H1 (cell line): ENCODE measurements around the gene SCYL1. TPM values are rescaled to one million over a fixed set of nuclear protein-coding genes. Genes with fewer than 3 reads are reported as not detected.

Experiments
- CTCF ChIA-PET: fragments of 300-600 bp; sonication (Branson Sonifier 250); formaldehyde crosslinking; loops from one replicate; lab custom pipeline; 2021; ENCODE audit not compliant: partially characterized antibody; lab: Charles Lee
- POLR2A ChIA-PET: fragments of 300-600 bp; sonication (Branson Sonifier 250); formaldehyde crosslinking; loops from one replicate; lab custom pipeline; 2021; ENCODE audit warnings: inconsistent platforms; ENCODE audit not compliant: partially characterized antibody; lab: Charles Lee
- DNase-seq, 2 experiments: peaks; one replicate each; pipeline versions ENCODE4 v3.0.0 to v3.0.0-alpha.2; 2010 to 2022; ENCODE audit warnings: low spot score in 2 of 2, low read depth in 1 of 2, mixed read lengths in 1 of 2
- FAIRE-seq: peaks from 2 replicates; lab custom pipeline; 2011; peaks lifted over from hg19 to GRCh38; lab: Jason Lieb, UNC
- H2AFZ ChIP-seq: 2 replicates; pipeline ENCODE4 v1.8.1; 2012; ENCODE audit warnings: low read length, inconsistent platforms
- H2AK5ac ChIP-seq: 2 replicates; pipeline ENCODE4 v1.6.1; 2013; ENCODE audit warnings: low read depth, low read length
- H2BK120ac ChIP-seq: replicated peaks from 2 replicates; pipeline ENCODE3; 2013; ENCODE audit warnings: low read depth, low read length, inconsistent platforms
- H2BK12ac ChIP-seq: 2 replicates; pipeline ENCODE4 v1.6.1; 2013; ENCODE audit warnings: low read depth, low read length
- H2BK15ac ChIP-seq: 2 replicates; pipeline ENCODE4 v1.6.1; 2013; ENCODE audit warnings: low read length
- H2BK20ac ChIP-seq: 2 replicates; pipeline ENCODE4 v1.6.1; 2013; ENCODE audit warnings: low read length
- H2BK5ac ChIP-seq: 2 replicates; pipeline ENCODE4 v1.6.1; 2013; ENCODE audit warnings: low read depth, low read length
- H3K14ac ChIP-seq: 2 replicates; pipeline ENCODE4 v1.6.1; 2013; ENCODE audit warnings: inconsistent platforms; ENCODE audit not compliant: insufficient read length
- H3K18ac ChIP-seq: 2 replicates; pipeline ENCODE4 v1.6.1; 2013; ENCODE audit warnings: low read length; ENCODE audit errors: extremely low read depth
- H3K23ac ChIP-seq: 2 replicates; pipeline ENCODE4 v1.6.1; 2013; ENCODE audit warnings: inconsistent platforms; ENCODE audit not compliant: insufficient read length
- H3K23me2 ChIP-seq: 2 replicates; pipeline ENCODE4 v1.6.1; 2013; ENCODE audit warnings: low read depth, low read length
- H3K27ac ChIP-seq: 2 replicates; pipeline ENCODE4 v1.6.1; 2011; ENCODE audit warnings: low read depth, low read length, inconsistent platforms
- H3K27me3 ChIP-seq, 4 experiments: replicated peaks in 1 of 4; 1 replicate in 1 of 4; 2 replicates in 3 of 4; pipeline versions ENCODE4 v1.6.1 to v1.8.1; 2011 to 2013; ENCODE audit warnings: low read length in 3 of 4, mild to moderate bottlenecking in 3 of 4, inconsistent platforms in 2 of 4, mixed read lengths in 2 of 4, moderate library complexity in 1 of 4; ENCODE audit not compliant: control insufficient read depth in 3 of 4, insufficient read depth in 3 of 4; ENCODE audit errors: extremely low read depth in 1 of 4
- H3K36me3 ChIP-seq, 4 experiments: 2 replicates each; pipeline versions ENCODE4 v1.6.1 to v1.8.1; 2011 to 2013; ENCODE audit warnings: mild to moderate bottlenecking in 4 of 4, low read length in 3 of 4, moderate library complexity in 2 of 4, control low read depth in 1 of 4, inconsistent platforms in 1 of 4; ENCODE audit not compliant: insufficient read depth in 4 of 4, control insufficient read depth in 2 of 4
- H3K4ac ChIP-seq: replicated peaks from 2 replicates; pipeline ENCODE3; 2013; ENCODE audit warnings: low read length, low read depth, mixed read lengths, inconsistent platforms; ENCODE audit not compliant: insufficient read length
- H3K4me1 ChIP-seq, 4 experiments: replicated peaks in 1 of 4; 1 replicate in 1 of 4; 2 replicates in 3 of 4; pipeline versions ENCODE4 v1.6.1 to v1.8.1; 2011 to 2013; ENCODE audit warnings: low read length in 3 of 4, inconsistent platforms in 2 of 4, mixed read lengths in 1 of 4; ENCODE audit not compliant: insufficient read depth in 4 of 4, control insufficient read depth in 3 of 4
- H3K4me2 ChIP-seq, 2 experiments: 2 replicates each; pipeline versions ENCODE4 v1.6.1 to v1.8.1; 2011 to 2013; ENCODE audit warnings: low read depth in 2 of 2, low read length in 2 of 2, control low read depth in 1 of 2, inconsistent platforms in 1 of 2, mild to moderate bottlenecking in 1 of 2; ENCODE audit not compliant: insufficient read depth in 1 of 2
- H3K4me3 ChIP-seq, 4 experiments: fragments of 200-600, 300-600 bp in 1 of 4; sonication (generic), shearing (Covaris generic), sonication (Bioruptor Twin) in 1 of 4; 2 replicates each; pipeline versions ENCODE4 v1.5.1 to v1.8.1; 2011 to 2016; ENCODE audit warnings: low read length in 4 of 4, low read depth in 3 of 4, control low read depth in 2 of 4, inconsistent platforms in 2 of 4, mild to moderate bottlenecking in 2 of 4, mixed read lengths in 1 of 4, moderate library complexity in 1 of 4; ENCODE audit not compliant: insufficient read depth in 2 of 4; ENCODE audit errors: extremely low read depth in 1 of 4
- H3K56ac ChIP-seq: replicated peaks from 2 replicates; pipeline ENCODE3; 2013; ENCODE audit warnings: low read depth, mild to moderate bottlenecking, mixed read lengths, low read length, inconsistent platforms; ENCODE audit not compliant: insufficient read length
- H3K79me1 ChIP-seq: 2 replicates; pipeline ENCODE4 v1.6.1; 2013; ENCODE audit warnings: low read depth, low read length, control low read depth
- H3K79me2 ChIP-seq, 2 experiments: 2 replicates each; pipeline versions ENCODE4 v1.6.1 to v1.8.1; 2012 to 2013; ENCODE audit warnings: low read length in 2 of 2, mild to moderate bottlenecking in 2 of 2, inconsistent platforms in 1 of 2; ENCODE audit not compliant: insufficient read depth in 2 of 2, control insufficient read depth in 1 of 2
- H3K9ac ChIP-seq, 4 experiments: replicated peaks in 1 of 4; 1 replicate in 1 of 4; 2 replicates in 3 of 4; pipeline versions ENCODE4 v1.6.1 to v1.8.1; 2011 to 2013; ENCODE audit warnings: low read depth in 3 of 4, low read length in 3 of 4, control low read depth in 2 of 4, mild to moderate bottlenecking in 2 of 4, moderate library complexity in 2 of 4, inconsistent platforms in 1 of 4; ENCODE audit errors: extremely low read depth in 1 of 4
- H3K9me3 ChIP-seq, 2 experiments: 2 replicates each; pipeline versions ENCODE4 v1.6.1 to v1.8.1; 2012 to 2013; ENCODE audit warnings: mild to moderate bottlenecking in 2 of 2, moderate library complexity in 2 of 2, control low read depth in 1 of 2, inconsistent platforms in 1 of 2, low read depth in 1 of 2, low read length in 1 of 2, mixed read lengths in 1 of 2; ENCODE audit not compliant: insufficient read depth in 2 of 2
- H4K20me1 ChIP-seq, 2 experiments: replicated peaks in 1 of 2; 2 replicates each; pipeline versions ENCODE3 to v1.8.1; 2011 to 2013; ENCODE audit warnings: inconsistent platforms in 2 of 2, low read length in 2 of 2, mild to moderate bottlenecking in 1 of 2; ENCODE audit not compliant: insufficient read depth in 2 of 2, control insufficient read depth in 1 of 2
- H4K5ac ChIP-seq: 2 replicates; pipeline ENCODE4 v1.6.1; 2013; ENCODE audit warnings: low read length, low read depth, mixed read lengths, inconsistent platforms; ENCODE audit not compliant: insufficient read length
- H4K8ac ChIP-seq: 2 replicates; pipeline ENCODE4 v1.8.0; 2013; ENCODE audit warnings: mild to moderate bottlenecking, moderate library complexity, low read length, inconsistent platforms; ENCODE audit not compliant: insufficient read depth; ENCODE audit errors: extremely low read depth
- H4K91ac ChIP-seq: replicated peaks from 2 replicates; pipeline ENCODE3; 2013; ENCODE audit warnings: low read length, mixed read lengths, inconsistent platforms; ENCODE audit not compliant: insufficient read length
- KDM1A ChIP-seq: fragments of 200-600, 300-600 bp; sonication (generic); IDR thresholded peaks from 2 replicates; pipeline ENCODE4 v1.7.1; 2016; ENCODE audit warnings: mild to moderate bottlenecking, low read length, borderline replicate concordance
- NRF1 ChIP-seq: IDR thresholded peaks from 2 replicates; pipeline ENCODE4 v1.6.1; 2011; ENCODE audit warnings: mild to moderate bottlenecking, low read depth, low read length, improper control_type of control experiment
- POLR2AphosphoS5 ChIP-seq: IDR thresholded peaks from 2 replicates; pipeline ENCODE4 v1.6.1; 2011; ENCODE audit warnings: low read depth, low read length
- SIN3A ChIP-seq, 2 experiments: IDR thresholded peaks in 1 of 2; conservative IDR thresholded peaks in 1 of 2; 2 replicates each; pipeline ENCODE4 v1.6.1; 2011 to 2012; ENCODE audit warnings: low read length in 2 of 2, improper control_type of control experiment in 1 of 2, low read depth in 1 of 2, mild to moderate bottlenecking in 1 of 2
- WGBS, 2 experiments: shearing (Covaris generic) in 1 of 2; methylation state at CpG; one replicate each; pipeline versions ENCODE4 v1.1.6 to v1.1.7; 2013 to 2015; ENCODE audit warnings: low lambda C conversion rate in 2 of 2, mixed read lengths in 2 of 2, inconsistent platforms in 1 of 2, low coverage in 1 of 2, missing lambda C conversion rate in 1 of 2; ENCODE audit not compliant: insufficient replicate concordance in 2 of 2, insufficient coverage in 1 of 2, insufficient read length in 1 of 2; ENCODE audit errors: extremely low coverage in 1 of 2, missing lambda C conversion rate in 1 of 2; 5-methylcytosine and 5-hydroxymethylcytosine counted together
- polyA plus RNA-seq, 7 experiments: library from polyadenylated mRNA; depleted of rRNA in 3 of 7; stranded (reverse) in 5 of 7; unstranded in 2 of 7; fragments of >200 nt in 5 of 7; fragments of 200-250 nt in 2 of 7; gene quantifications; 1 replicate in 5 of 7; 2 replicates in 1 of 7; 4 replicates in 1 of 7; pipeline versions ENCODE4 v1.2.1 to v1.2.3, GENCODE V29; 2011 to 2013; ENCODE audit warnings: missing spikeins in 2 of 7, mixed read lengths in 2 of 7
- total RNA-seq: library from RNA; stranded (reverse); fragmentation: NEBNext Ultra II Directional; extraction: Animal tissue kit (Norgen Biotek cat#: 25700); gene quantifications from 2 replicates; pipeline ENCODE4 v1.2.1, GENCODE V29; 2021

The SCYL1 gene
- total and polyA plus RNA-seq, 2 of the 8 experiments (the other 6 are each of a cell fraction or from before 2014, with no cell fraction given), result 59.8 to 77.7 TPM

DNA sequence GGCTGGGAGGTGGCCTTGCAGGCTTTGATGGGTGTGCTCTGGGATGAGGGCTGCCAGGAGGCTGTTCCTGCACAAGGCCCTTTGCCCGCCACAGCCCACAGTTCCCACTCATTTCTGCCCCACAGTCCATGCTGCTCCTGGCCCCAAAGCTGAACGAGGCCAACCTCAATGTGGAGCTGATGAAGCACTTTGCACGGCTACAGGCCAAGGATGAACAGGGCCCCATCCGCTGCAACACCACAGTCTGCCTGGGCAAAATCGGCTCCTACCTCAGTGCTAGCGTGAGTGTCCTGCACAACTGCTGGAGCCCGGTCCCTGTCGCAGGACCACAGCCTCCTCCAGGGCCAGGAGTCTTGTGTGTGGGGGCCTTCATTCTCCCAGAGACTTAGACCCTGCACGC is 10.2 kb downstream of the SCYL1 start:
- POLR2A ChIA-PET, result interaction anchor here (1.1 to 1.5 kb wide), 2 partner anchors 9 to 37 kb away, joined by 3 read pairs; partner anchors contain the start of gene MALAT1
- Histone ChIP-seq H3K23me2 (peaks cover 10% of the 10 kb centered on the region), H2AK5ac (no peak overlapping the region), H3K14ac (no peak overlapping the region), H3K79me2 (no peaks in the 10 kb centered on the region), H4K91ac (no peak overlapping the region), H3K27ac (no peak overlapping the region), H3K9me3 (no peaks in the 10 kb centered on the region), H2BK120ac (no peak overlapping the region), H4K8ac (no peak overlapping the region), H3K4me3 (no peak overlapping the region), H2BK15ac (no peak overlapping the region), H3K4me2 (no peak overlapping the region), H2BK5ac (no peak overlapping the region), H2BK12ac (no peak overlapping the region), H4K20me1 (peaks cover 3 to 21% of the 10 kb centered on the region in 2 experiments), H3K18ac (no peak overlapping the region), H3K9ac (no peak overlapping the region), H2BK20ac (no peak overlapping the region), H3K4me1 (peaks cover 0 to 6% (median 1%) of the 10 kb centered on the region in 4 experiments; a peak in 5 of 7 replicates), H2AFZ (no peak overlapping the region), H3K56ac (no peak overlapping the region), H3K79me1 (no peaks in the 10 kb centered on the region; the same call in 1 of the 2 replicates), H4K5ac (no peak overlapping the region), H3K36me3 (peaks cover 6 to 20% (median 17%) of the 10 kb centered on the region in 4 experiments), H3K23ac (no peak overlapping the region), H3K4ac (no peak overlapping the region), H3K27me3 (peaks cover 0 to 20% (median 11%) of the 10 kb centered on the region in 4 experiments; a peak in 5 of 7 replicates)
- FAIRE-seq (no peak), DNase-seq (no peak)
- CTCF ChIA-PET, result interaction anchor here (1.5 kb wide), 2 partner anchors 11 to 17 kb away, joined by 3 to 4 read pairs; no protein-coding TSS in a partner anchor
- WGBS, 2 experiments, result 91% methylated on average over 9 of the region's 9 CpGs; no CpG with 5 or more reads in 1 of the 2 experiments
- no peak for TF ChIP-seq SIN3A (conservative IDR thresholded peaks at IDR 0.05 in 1 of 2, IDR thresholded peaks at IDR 0.05 in 1 of 2; ENCODE audit: low read depth in 1 of 2, low read length in 2 of 2)
- no peak for TF ChIP-seq NRF1
- no peak for TF ChIP-seq KDM1A
- no peak for TF ChIP-seq POLR2AphosphoS5
